ENCODE results near the gene BTBD9.

The BTBD9 gene

DNA sequence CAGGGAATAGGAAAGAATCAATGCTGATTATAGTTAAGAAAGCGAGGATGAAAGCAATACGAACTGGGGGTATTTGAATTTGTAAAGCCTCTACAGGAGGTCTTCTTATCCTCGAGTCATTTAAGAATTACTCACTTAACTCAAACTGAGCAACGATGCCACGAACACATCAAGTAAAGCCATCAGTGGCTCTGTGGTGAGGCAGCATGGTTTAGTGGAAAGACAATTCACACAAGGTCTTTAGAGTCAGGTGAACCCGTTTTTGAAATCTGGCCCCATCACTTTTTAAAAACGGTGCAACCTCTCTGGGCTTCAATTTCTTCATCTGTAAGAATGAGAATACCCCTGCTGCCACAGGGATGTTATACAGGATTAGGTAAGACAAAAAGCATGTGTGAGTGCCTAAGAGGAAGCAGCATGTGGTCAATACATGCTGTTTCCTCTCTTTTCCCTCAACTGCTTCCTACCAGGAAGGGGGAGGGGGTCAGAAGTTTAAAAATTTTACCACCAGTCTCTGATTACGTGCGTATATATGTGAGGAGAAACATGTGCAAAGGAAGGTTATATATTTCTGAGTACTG, 162.0 kb downstream of the BTBD9 start:
- no peak for DNase-seq

DNA sequence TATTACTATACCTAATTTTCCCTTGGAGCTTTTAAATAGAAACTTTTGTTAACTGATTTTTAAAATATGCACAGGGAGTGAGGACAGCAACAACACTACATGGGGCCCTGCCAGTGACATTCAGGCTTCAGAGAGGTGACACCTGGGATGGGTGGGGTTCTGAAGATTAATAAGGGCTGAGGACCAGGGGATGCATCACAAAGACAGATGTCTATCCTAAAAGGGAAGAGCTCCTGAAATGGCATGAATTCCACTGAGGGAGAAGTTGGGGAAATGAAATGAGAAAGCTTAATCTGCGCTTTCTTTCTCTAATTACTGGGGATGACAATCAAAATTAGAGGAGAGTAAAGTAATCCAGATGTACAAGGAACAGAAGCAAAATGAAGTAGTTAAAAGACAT, 162.8 kb downstream of the BTBD9 start:
- DNase-seq: peak; percentile 42

GRCh38 chr6:38476141-38476540, 163.6 kb downstream of the BTBD9 start:
- no peak for DNase-seq

- DNase-seq: no peak
Measured at GRCh38 chr6:38470548-38470947, 169.2 kb downstream of the BTBD9 start.

- DNase-seq: no peak
Measured at GRCh38 chr6:38467566-38467965, 172.2 kb downstream of the BTBD9 start.

DNA sequence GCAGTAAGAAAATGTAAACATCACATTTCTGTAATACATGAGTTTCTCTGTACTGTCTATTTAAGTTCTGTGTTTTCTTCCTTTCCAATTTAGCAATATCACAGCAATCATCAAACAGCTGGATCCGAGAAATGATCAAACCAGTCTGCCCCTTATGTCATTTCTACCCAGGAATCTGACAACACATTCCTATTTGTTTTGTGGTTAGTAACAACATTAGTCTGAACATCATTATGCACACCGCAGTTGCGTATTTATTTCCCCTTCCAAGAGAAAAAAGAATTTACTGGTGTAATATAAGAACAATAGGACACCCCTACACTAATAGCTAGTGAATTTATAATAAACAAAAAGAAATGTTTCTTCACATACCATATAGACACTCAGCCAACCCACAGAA, 179.5 kb downstream of the BTBD9 start:
- no peak for DNase-seq

DNA sequence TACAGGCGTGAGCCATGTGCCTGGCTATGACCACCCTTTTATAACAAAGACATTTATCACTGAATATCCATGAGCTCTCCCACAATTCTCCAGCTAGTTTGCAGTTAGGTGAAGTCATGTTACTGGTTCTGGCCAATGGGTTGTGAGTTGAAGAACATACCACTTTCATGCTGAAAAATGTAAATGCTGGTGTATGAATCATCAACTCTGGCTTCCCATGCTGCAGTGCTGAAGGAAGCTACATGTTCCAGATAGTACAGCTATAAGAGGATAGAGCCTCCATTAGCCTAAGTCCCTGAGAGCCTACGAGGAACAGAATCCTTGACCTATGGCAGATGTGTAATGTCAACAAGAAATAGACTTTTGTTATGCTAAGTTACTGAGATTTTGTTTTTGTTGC, 180.4 kb downstream of the BTBD9 start:
- peak; percentile 83 for DNase-seq

DNA sequence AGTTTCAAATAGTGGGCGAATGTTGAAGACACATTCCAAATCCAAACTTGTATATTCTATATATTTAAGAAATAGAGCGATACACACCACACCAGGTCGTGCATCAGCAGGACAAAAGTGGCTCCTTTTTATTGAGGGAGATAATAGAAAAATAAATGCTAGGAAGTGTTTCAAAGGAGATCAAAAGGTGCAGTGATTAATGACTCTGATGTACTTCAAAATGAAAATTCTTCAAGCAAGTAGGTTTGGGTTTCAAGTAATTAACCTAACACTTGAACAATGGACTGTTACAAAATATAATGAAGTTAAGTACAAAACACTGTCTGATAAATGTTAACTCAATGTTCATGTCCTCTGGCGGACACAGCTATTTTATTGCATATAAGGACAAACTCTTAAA, 185.9 kb downstream of the BTBD9 start:
- no peak for DNase-seq

GRCh38 chr6:38452816-38453660, 186.7 kb downstream of the BTBD9 start:
- DNase-seq: no peak

DNA sequence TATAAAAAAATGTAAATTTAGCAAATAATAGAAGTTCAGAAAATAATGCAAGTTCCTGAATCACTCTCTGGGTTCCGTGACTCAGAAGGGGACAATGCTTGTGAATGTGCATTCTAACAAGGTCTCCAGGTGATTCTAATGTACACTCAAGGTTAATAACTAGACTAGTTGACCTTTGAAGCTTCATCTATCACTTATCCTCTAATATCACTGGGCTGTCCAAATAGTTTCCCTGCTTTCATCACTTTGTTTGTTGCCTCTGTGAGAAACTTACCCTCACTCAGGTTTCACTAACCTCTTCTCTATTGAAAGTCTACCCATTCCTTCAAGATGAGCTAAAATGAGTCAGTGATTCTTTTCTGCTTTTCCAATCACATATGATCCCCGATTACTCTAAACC, 189.0 kb downstream of the BTBD9 start:
- no peak for DNase-seq

DNA sequence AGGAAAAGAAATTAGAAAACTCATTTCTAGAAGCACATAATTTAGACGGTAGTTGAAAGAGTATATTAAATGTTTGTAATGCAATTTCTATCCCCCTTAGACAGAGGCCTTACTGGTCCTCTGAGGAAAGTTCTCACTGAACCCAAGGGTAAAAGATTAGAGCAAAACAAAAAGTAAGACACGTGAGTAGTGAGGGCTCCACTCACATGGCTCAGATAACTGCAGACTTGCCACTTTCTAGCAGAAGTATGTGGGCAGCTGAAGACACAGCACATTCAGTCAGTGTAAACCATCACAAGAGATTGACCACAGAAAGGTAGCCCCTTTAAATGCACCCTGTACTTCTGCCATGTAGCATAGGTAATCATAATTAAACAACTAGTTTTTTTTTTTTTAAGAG, 193.8 kb downstream of the BTBD9 start:
- no peak for DNase-seq

DNA sequence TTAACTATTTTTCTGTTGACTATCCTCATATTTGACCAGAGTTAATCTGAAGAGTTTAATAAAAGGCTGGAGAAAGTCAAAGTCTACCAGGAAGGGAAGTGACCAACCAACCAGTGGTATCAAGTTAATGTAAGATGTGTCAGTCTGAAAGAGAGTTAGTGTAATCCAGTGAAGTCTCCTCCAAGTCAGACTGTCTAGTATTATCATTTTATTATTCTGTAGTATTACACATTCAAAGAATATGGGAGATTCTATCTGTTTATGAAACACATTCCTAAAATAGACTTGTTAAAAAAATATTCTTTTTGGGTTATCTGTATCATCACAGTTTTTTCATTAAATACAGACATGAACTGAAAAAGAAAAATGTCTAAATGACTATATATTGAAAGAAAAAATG, 194.4 kb downstream of the BTBD9 start:
- DNase-seq: no peak

DNA sequence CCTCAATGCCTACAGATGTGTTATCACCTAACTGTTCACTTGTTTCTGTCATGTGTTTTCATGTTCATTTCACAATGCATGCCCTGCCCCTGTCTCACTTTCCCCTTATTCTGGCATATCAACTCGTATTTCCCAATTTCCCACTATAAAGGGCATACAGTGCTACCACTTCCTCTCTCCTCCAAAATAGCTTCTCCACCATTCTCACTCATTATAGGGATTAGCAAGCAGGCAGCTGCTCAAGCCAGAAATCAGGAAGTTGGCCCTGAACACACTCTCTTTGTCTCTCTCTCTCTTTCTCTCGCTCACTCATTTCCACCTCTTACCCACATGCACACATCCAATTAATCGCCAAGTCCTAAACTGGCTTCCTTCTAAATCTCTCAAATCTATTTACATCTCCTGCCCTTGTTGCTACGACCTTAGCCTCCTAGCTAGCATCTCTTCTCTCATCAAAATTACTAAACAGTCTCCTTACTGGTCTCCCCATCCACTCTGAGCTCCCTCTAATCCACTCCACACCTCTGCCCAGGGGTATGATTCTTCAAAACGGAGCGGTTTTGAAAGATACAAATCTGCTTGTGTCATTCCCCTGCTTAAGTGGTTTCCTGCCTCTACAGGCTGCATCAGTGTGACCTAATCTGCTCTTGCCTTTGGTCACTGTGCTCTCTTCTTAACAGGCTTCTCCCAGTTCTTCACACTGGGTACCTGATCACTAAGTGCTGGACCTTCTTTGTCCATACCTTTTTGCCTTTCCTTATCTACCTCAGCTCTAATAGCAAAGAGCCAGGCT, 196.2 kb downstream of the BTBD9 start:
- peak; percentile 86 for DNase-seq

- DNase-seq: no peak
Measured at GRCh38 chr6:38438097-38438496, 201.6 kb downstream of the BTBD9 start.

- DNase-seq: no peak
Measured at GRCh38 chr6:38436726-38437465, 202.8 kb downstream of the BTBD9 start.

GRCh38 chr6:38435330-38435729, 204.4 kb downstream of the BTBD9 start:
- no peak for DNase-seq

DNA sequence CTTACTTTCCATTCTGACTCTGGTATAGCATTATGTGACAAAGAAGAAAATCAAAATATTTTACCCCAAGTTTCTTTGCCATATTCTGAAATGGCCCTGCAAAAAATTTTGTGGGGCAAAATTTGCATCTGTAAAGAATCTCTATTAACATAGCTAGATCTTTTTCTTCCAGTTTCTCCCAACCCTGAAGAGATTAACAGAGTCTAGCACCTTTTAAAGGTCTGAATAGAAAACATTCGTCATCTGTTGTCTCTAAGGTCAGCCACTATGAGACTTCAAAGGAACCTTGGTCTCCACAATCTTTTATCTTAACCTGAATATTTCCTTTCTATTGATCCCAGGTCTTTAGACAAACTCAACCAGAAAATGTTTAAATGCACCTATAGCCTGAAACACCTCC, 205.7 kb downstream of the BTBD9 start:
- no peak for DNase-seq

- DNase-seq: no peak
Measured at GRCh38 chr6:38432479-38432878, 207.2 kb downstream of the BTBD9 start.

GRCh38 chr6:38432079-38432478, 207.7 kb downstream of the BTBD9 start:
- no peak for DNase-seq

DNA sequence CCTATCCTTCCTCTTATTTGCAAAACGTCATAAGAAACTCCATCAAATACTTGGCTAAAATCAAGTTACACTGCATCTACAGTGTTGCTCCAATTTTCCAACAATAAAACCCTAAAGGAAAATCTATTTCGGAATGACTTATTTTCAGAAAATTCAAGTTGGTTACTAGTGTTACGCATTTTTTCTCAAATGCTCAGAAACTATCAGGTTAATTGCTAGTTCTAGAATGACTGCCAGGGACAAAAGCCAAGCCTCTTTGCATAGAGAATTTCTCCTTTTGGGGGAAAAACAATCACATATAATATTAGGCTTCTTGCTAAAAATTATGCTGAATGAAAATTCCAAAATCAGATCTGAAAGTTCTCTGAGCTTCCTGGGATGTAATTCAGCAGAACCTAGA, 210.2 kb downstream of the BTBD9 start:
- DNase-seq: no peak

- DNase-seq: no peak
Measured at GRCh38 chr6:38427492-38428210, 212.1 kb downstream of the BTBD9 start.

DNA sequence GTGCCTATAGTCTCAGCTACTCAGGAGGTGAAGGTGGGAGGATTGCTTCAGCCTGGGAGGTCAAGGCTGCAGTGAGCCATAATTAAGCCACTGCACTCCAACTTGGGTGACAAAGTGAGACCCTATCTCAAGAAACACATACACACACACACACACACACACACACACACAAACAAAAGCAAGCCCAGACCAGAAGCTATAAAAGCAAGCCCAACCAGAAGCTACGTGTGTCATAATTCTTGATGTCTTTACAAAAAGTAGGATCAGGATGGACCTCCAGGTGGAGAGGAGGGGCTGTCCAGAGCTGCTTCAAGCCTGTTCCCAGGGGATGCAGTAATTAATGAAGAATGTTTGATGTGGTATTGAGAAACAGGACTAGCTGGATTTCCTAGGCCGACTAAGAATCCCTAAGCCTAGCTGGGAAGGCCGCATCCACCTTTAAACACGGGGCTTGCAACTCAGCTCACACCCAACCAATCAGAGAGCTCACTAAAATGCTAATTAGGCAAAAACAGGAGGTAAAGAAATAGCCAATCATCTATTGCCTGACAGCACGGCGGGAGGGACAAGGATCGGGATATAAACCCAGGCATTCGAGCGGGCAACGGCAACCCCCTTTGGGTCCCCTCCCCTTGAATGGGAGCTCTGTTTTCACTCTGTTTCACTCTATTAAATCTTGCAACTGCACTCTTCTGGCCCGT, 213.8 kb downstream of the BTBD9 start:
- peak; percentile 18 for DNase-seq
